Spleen (tissue), 11 donors: ENCODE results near the gene TBX1. TPM values are rescaled to one million over a fixed set of nuclear protein-coding genes. Genes with fewer than 3 reads are reported as not detected.

Source experiments
- DNase-seq: peaks from one replicate; pipeline ENCODE4 v3.0.0-alpha.2; 2020
- H3K27ac ChIP-seq, 8 donors: fragments of 200-600 bp; sonication (generic) in 7 of 8; 1 replicate in 4 of 8; 2 replicates in 4 of 8; pipeline versions ENCODE4 v1.5.0 to v1.8.0; 2016 to 2021; ENCODE audit warnings: inconsistent platforms in 4 of 8, mild to moderate bottlenecking in 4 of 8, moderate library complexity in 1 of 8
- H3K27me3 ChIP-seq, 7 donors: fragments of 200-600 bp; sonication (generic) in 6 of 7; replicated peaks in 1 of 7; 1 replicate in 4 of 7; 2 replicates in 3 of 7; pipeline versions ENCODE4 v1.5.0 to v1.8.0; 2016 to 2021; ENCODE audit warnings: inconsistent platforms in 3 of 7, mild to moderate bottlenecking in 1 of 7
- H3K36me3 ChIP-seq, 6 donors: fragments of 200-600 bp; sonication (generic) in 5 of 6; 1 replicate in 4 of 6; 2 replicates in 2 of 6; pipeline versions ENCODE4 v1.5.0 to v1.8.0; 2016 to 2021; ENCODE audit warnings: inconsistent platforms in 2 of 6
- H3K4me1 ChIP-seq, 6 donors: fragments of 200-600 bp; sonication (generic) in 5 of 6; 1 replicate in 3 of 6; 2 replicates in 3 of 6; pipeline versions ENCODE4 v1.5.0 to v1.8.0; 2016 to 2021; ENCODE audit warnings: inconsistent platforms in 3 of 6
- H3K4me3 ChIP-seq, 8 donors: fragments of 200-600 bp; sonication (generic) in 7 of 8; 1 replicate in 4 of 8; 2 replicates in 4 of 8; pipeline versions ENCODE4 v1.5.0 to v1.8.0; 2016 to 2021; ENCODE audit warnings: inconsistent platforms in 4 of 8, mild to moderate bottlenecking in 4 of 8, moderate library complexity in 2 of 8
- H3K9me3 ChIP-seq, 8 donors: fragments of 200-600 bp; sonication (generic) in 7 of 8; 1 replicate in 4 of 8; 2 replicates in 4 of 8; pipeline versions ENCODE4 v1.5.0 to v1.8.0; 2016 to 2021; ENCODE audit warnings: inconsistent platforms in 4 of 8
- POLR2A ChIP-seq, 3 donors: fragments of 450-650 bp; IDR thresholded peaks; one replicate each; pipeline ENCODE4 v1.5.1; 2017; ENCODE audit warnings: antibody characterized with exemption in 3 of 3, mild to moderate bottlenecking in 1 of 3
- POLR2AphosphoS5 ChIP-seq, 3 donors: sonication (generic); formaldehyde crosslinking; IDR thresholded peaks; one replicate each; pipeline ENCODE4 v1.5.1; 2017; ENCODE audit warnings: antibody characterized with exemption in 3 of 3
- WGBS, 5 donors: extraction: QIAGEN DNeasy Blood & Tissue Kit in 3 of 5; methylation state at CpG; one replicate each; pipeline versions ENCODE4 v1.1.5 to v1.1.7; 2013 to 2018; 5-methylcytosine and 5-hydroxymethylcytosine counted together
- intact Hi-C: fragments of 100-400 bp; cut with DNase I; formaldehyde crosslinking; loops from one replicate; pipeline ENCODE4 v1.15.0; 2023; ENCODE audit warnings: low total_unique reads
- polyA plus RNA-seq, 3 donors: library from polyadenylated mRNA; stranded (reverse); fragments of 200-250 nt; gene quantifications; one replicate each; pipeline ENCODE4 v1.2.1, GENCODE V29; 2013
- total RNA-seq, 7 donors: library from RNA; depleted of rRNA in 3 of 7; stranded (reverse); fragments of >200 nt in 3 of 7; fragmentation: NEBNext Ultra II Directional in 4 of 7; extraction: Animal tissue kit (Norgen Biotek cat#: 25700) in 4 of 7; gene quantifications; one replicate each; pipeline versions ENCODE4 v1.1.0 to v1.2.1, GENCODE V29; 2016 to 2021
- TF ChIP-seq, protein P1 (sequence below), 11 experiments: fragments of 200-600 bp in 7 of 11; fragments of 450-650 bp in 4 of 11; sonication (generic) in 4 of 11; IDR thresholded peaks in 8 of 11; conservative IDR thresholded peaks in 3 of 11; 1 replicate in 7 of 11; 2 replicates in 4 of 11; pipeline versions ENCODE4 v1.4.0 to v1.8.0; 2016 to 2021; ENCODE audit warnings: antibody characterized with exemption in 11 of 11, inconsistent platforms in 4 of 11, mild to moderate bottlenecking in 1 of 11
- donor health status: healthy with polysubstance abuse.
- donor health status: DM: no; HTN: no; CAD: no; lungs with moderate emphysema.
- donor health status: DM: no; HTN: no; CAD: no.
- donor health status: Bipolar disorder and iron deficiency.
- donor health status: healthy.
- donor health status: DM: no; HTN: no; CAD: no.
- donor health status: DM: yes; HTN: yes; CAD: no.

Gene TBX1
- total and polyA plus RNA-seq, 10 donors: 0.17 to 10.5 (median 0.70) TPM

DNA sequence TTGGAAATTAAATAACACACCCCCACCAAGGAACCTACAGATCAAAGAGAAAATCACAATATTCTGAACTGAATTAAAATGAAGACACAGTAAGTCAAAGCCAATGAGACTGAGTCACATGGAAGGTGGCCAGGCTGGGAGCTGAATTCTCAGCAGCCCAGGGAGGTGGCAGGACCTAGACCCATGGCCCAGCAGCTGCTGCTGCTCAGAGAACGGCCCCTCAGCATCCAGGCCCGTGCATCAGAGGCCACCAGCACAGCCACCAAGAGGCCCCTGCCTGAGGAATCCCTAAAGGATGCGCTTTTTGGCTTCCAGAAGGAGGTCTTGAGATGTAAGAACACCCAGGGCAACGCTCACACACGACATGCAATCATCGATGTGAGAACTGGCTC, 35.0 kb downstream of the TBX1 start:
- H3K36me3 ChIP-seq: peaks cover 0 to 52% (median 1%) of the 10 kb centered on the region in 6 donors
- WGBS, 5 donors: 92 to 97% (median 93%) methylated on average over 6 of the region's 6 CpGs
- H3K4me3 ChIP-seq: no peak overlapping the region
- no peak for DNase-seq
- intact Hi-C loops: no loop called here
- H3K27me3 ChIP-seq: no peaks in the 10 kb centered on the region
- H3K9me3 ChIP-seq: peaks cover 0 to 32% (median 25%) of the 10 kb centered on the region in 8 donors
- no peaks in the 10 kb centered on the region for H3K4me1 ChIP-seq
- no peak overlapping the region for H3K27ac ChIP-seq
- TF ChIP-seq, protein P1, sequence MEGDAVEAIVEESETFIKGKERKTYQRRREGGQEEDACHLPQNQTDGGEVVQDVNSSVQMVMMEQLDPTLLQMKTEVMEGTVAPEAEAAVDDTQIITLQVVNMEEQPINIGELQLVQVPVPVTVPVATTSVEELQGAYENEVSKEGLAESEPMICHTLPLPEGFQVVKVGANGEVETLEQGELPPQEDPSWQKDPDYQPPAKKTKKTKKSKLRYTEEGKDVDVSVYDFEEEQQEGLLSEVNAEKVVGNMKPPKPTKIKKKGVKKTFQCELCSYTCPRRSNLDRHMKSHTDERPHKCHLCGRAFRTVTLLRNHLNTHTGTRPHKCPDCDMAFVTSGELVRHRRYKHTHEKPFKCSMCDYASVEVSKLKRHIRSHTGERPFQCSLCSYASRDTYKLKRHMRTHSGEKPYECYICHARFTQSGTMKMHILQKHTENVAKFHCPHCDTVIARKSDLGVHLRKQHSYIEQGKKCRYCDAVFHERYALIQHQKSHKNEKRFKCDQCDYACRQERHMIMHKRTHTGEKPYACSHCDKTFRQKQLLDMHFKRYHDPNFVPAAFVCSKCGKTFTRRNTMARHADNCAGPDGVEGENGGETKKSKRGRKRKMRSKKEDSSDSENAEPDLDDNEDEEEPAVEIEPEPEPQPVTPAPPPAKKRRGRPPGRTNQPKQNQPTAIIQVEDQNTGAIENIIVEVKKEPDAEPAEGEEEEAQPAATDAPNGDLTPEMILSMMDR (IDR thresholded peaks at IDR 0.05 in 8 of 11, conservative IDR thresholded peaks at IDR 0.05 in 3 of 11): no peak
- TF ChIP-seq POLR2A (IDR thresholded peaks at IDR 0.05) (no peak), POLR2AphosphoS5 (IDR thresholded peaks at IDR 0.05) (no peak)

DNA sequence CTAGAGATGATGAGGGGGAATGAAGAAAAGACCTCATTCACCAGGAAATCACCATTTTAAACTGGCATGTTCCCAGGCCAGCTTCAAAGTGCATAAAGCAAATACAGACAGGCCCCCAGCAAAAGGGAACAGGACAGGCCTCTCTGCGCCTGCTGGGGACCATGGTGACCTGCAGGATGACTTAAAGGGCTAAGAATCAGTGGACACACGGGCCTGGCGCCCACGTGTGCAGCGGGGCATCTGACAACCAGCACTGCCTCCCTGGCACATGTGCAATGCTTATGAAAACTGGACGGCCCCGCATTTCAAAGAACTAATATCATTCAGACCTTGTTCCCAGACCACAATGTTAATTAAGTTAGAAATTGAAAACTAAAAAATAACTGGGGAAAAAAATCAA, 35.6 kb downstream of the TBX1 start:
- intact Hi-C loops: no loop called here
- DNase-seq: no peak
- WGBS, 5 donors: 84 to 96% (median 86%) methylated on average over 7 of the region's 7 CpGs

DNA sequence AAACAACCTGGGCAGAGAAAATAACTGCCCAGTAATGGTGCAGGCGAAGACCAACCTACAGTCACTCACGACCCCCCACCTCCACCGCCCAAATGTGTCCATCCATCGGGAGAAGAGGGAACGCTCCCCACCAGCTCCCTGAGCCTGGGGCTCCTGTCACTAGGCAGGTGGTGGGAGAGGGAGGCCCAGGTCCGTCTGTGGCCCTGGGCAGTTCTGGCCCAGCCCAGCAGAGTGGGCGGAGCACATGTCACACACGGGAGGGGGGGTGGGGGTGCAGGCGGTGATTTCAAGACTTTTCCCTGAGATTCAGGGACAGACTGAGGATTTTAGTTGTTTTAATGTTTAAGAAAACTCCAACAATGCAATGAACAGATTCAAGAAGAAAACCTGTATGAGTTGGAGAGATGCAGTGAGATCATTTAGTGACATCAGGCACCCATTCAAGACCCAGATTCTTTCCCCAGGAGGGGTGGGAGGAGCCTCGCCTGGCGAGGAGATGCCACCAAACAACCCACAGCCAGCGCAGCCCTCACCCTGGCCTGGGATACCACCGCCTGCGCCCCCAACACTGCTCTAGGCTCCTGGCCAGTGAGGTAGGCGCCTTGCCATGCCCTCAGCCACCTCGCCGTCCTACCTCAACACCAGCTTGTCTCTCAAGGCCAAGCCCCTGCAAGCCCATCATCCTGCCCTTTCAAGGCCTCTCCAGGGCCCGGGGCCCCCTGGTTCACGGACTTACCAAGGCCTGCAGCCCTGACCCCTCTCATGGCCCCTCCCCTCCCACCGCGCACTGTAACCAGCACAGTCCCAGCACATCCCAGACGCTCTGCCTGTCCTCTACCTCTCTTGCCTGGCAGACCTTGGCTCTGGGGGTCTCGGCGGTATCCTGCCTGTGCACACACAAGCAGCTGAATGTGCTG, 36.8 kb downstream of the TBX1 start:
- H3K27me3 ChIP-seq: no peaks in the 10 kb centered on the region
- H3K4me3 ChIP-seq: no peak overlapping the region
- 76 to 87% (median 83%) methylated on average over 22 to 24 of the region's 24 CpGs for WGBS, 5 donors
- no peaks in the 10 kb centered on the region for H3K4me1 ChIP-seq
- no peak for TF ChIP-seq POLR2AphosphoS5 (IDR thresholded peaks at IDR 0.05)
- TF ChIP-seq, protein P1 (IDR thresholded peaks at IDR 0.05 in 8 of 11, conservative IDR thresholded peaks at IDR 0.05 in 3 of 11): no peak
- TF ChIP-seq POLR2A (IDR thresholded peaks at IDR 0.05): no peak
- no peak overlapping the region for H3K27ac ChIP-seq
- no peak for DNase-seq
- intact Hi-C loops: no loop called here
- peaks cover 0 to 47% (median 2%) of the 10 kb centered on the region in 6 donors for H3K36me3 ChIP-seq
- peaks cover 0 to 21% (median 18%) of the 10 kb centered on the region in 8 donors for H3K9me3 ChIP-seq

More for the DNA sequence above, 35.6 kb downstream of the TBX1 start:
- peaks cover 0 to 52% (median 2%) of the 10 kb centered on the region in 6 donors for H3K36me3 ChIP-seq
- peaks cover 0 to 32% (median 25%) of the 10 kb centered on the region in 8 donors for H3K9me3 ChIP-seq
- no peak overlapping the region for H3K4me3 ChIP-seq
- no peaks in the 10 kb centered on the region for H3K4me1 ChIP-seq
- TF ChIP-seq, protein P1 (IDR thresholded peaks at IDR 0.05 in 8 of 11, conservative IDR thresholded peaks at IDR 0.05 in 3 of 11): no peak
- TF ChIP-seq POLR2A (IDR thresholded peaks at IDR 0.05) (no peak), POLR2AphosphoS5 (IDR thresholded peaks at IDR 0.05) (no peak)
- H3K27me3 ChIP-seq: no peaks in the 10 kb centered on the region
- no peak overlapping the region for H3K27ac ChIP-seq

DNA sequence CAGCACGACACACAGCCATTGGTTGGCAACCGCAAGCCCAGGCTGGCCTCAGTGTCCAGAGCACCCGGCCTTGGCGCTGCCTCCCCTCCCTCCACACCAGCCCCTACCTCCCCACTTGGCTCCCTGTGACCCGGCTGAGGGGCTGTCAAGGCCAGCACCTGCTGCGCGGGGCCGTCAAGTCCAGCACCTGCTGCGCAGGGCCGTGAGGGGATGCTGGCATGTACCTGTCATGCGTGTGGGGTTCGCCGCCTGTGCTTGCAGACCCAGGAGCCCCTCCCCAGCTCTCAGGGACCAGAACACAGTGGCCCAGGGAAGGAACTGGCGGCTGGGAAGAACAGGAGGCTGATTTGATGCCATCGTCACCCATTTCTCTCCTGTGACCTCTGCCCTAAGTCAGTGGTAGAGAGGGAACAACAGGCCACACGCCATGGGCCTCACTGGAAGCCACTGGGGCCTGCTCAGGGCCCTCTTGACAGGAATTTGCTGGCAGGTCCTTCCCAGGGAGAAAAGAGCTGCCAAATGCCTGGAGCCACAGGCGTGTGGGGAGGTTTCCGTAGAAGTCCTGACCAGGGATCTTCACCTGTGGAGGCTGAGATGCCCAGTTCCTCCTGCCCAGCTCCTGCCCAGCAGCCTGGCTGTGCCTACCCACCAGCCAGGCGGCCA, 37.6 kb downstream of the TBX1 start:
- Histone ChIP-seq H3K9me3 (peaks cover 0 to 15% (median 10%) of the 10 kb centered on the region in 8 donors), H3K4me3 (no peak overlapping the region), H3K27ac (no peak overlapping the region), H3K4me1 (no peaks in the 10 kb centered on the region), H3K36me3 (peaks cover 0 to 47% (median 2%) of the 10 kb centered on the region in 6 donors), H3K27me3 (no peaks in the 10 kb centered on the region)
- DNase-seq: no peak
- 94 to 97% (median 95%) methylated on average over 13 to 19 of the region's 19 CpGs for whole genome bisulfite sequencing, 5 donors
- intact Hi-C loops: no loop called here
- TF ChIP-seq, protein P1 (IDR thresholded peaks at IDR 0.05 in 8 of 11, conservative IDR thresholded peaks at IDR 0.05 in 3 of 11): no peak
- TF ChIP-seq POLR2AphosphoS5 (IDR thresholded peaks at IDR 0.05): no peak
- no peak for TF ChIP-seq POLR2A (IDR thresholded peaks at IDR 0.05)
